ENCODE data around the gene SALL4.

DNA sequence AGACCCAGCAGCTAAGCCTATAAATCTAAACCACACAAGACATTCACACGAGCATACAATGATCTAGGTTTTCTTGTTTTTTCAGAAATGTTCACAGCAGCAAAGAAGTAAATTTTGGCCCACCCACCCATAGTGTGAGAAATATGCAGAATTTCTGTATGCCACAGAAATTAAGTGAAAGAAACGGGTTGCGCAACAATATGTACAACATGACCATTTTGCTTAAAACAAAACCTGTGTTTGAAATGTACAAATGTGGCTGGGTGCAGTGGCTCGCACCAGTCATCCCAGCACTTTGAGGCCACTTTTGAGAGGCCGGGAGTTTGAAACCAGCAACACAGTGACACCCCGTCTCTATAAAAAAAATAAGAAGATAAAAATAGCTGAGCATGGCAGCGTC lies 9.4 kb downstream of the SALL4 start:
- no peak for TF ChIP-seq POLR2A (IDR thresholded peaks at IDR 0.05)
- TF ChIP-seq, protein P1, sequence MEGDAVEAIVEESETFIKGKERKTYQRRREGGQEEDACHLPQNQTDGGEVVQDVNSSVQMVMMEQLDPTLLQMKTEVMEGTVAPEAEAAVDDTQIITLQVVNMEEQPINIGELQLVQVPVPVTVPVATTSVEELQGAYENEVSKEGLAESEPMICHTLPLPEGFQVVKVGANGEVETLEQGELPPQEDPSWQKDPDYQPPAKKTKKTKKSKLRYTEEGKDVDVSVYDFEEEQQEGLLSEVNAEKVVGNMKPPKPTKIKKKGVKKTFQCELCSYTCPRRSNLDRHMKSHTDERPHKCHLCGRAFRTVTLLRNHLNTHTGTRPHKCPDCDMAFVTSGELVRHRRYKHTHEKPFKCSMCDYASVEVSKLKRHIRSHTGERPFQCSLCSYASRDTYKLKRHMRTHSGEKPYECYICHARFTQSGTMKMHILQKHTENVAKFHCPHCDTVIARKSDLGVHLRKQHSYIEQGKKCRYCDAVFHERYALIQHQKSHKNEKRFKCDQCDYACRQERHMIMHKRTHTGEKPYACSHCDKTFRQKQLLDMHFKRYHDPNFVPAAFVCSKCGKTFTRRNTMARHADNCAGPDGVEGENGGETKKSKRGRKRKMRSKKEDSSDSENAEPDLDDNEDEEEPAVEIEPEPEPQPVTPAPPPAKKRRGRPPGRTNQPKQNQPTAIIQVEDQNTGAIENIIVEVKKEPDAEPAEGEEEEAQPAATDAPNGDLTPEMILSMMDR (IDR thresholded peaks at IDR 0.05) = no peak

Data from right lobe of liver (tissue), 4 donors.